Superior temporal gyrus (tissue), 1 donor: ENCODE measurements around the gene PYDC1.
"Not testable (repeated sequence)": the region's sequence is repeated elsewhere in the genome, so short reads cannot be mapped to it uniquely, and the experiment has no call there.

Experiments used
- DNase-seq: peaks from one replicate; pipeline ENCODE4 v3.0.0-alpha.2; 2016; ENCODE audit errors: extremely low spot score

Gene PYDC1

GRCh38 chr16:31179219-31179746, 37.7 kb downstream of the PYDC1 start:
- DNase-seq = peak; percentile 24

- no peak for DNase-seq
Measured at GRCh38 chr16:31177136-31177535, 39.8 kb downstream of the PYDC1 start.

- not testable (repeated sequence) for DNase-seq
Measured at GRCh38 chr16:31170048-31170447, 46.9 kb downstream of the PYDC1 start.

- DNase-seq = no peak
Measured at GRCh38 chr16:31168848-31169247, 48.1 kb downstream of the PYDC1 start.

GRCh38 chr16:31167315-31167714, 49.6 kb downstream of the PYDC1 start:
- DNase-seq = no peak
